ENCODE results near the gene SMIM15.

- TF ChIP-seq REST (IDR thresholded peaks at IDR 0.05; ENCODE audit: borderline replicate concordance) (no peak), RAD21 (conservative IDR thresholded peaks at IDR 0.05) (no peak), TAF1 (IDR thresholded peaks at IDR 0.05; ENCODE audit: low read depth) (no peak), CTCF (IDR thresholded peaks at IDR 0.05; ENCODE audit: poor library complexity, severe bottlenecking) (no peak), EP300 (conservative IDR thresholded peaks at IDR 0.05; ENCODE audit: poor library complexity, severe bottlenecking) (no peak), SMC3 (conservative IDR thresholded peaks at IDR 0.05; ENCODE audit: poor library complexity) (no peak)
Measured at GRCh38 chr5:61142391-61142790, 19.9 kb downstream of the SMIM15 start.

Data from neural cell (in vitro differentiated cells).